K562 (cell line): ENCODE data around the gene DSC1. TPM values are rescaled to one million over a fixed set of nuclear protein-coding genes. Genes with fewer than 3 reads are reported as not detected.

Experiments used
- ATAC-seq: fragments of 200-7000 bp; cut with Tn5 transposase; 3 replicates; pipeline ENCODE4 v1.9.1; 2020; ENCODE audit warnings: moderate library complexity
- BruUV-seq: library from RNA; stranded (reverse); fragments of 400-500 nt; replicated peaks from 2 replicates; lab custom pipeline; 2021; lab: Mats Ljungman, UMichigan
- CTCF ChIA-PET: fragments of 300-600 bp; formaldehyde crosslinking; extraction: SDS; loops from one replicate; lab custom pipeline; 2021; ENCODE audit warnings: low intra/inter-chr PET ratio; lab: Yijun Ruan, JAX
- POLR2A ChIA-PET: fragments of 300-600, 350-650 bp; sonication (Branson Sonifier 250); formaldehyde crosslinking; extraction: SDS; loops from one replicate; lab custom pipeline; 2021; ENCODE audit warnings: antibody characterized with exemption, inconsistent platforms; lab: Yijun Ruan, JAX
- DNase-seq, 4 experiments: peaks; one replicate each; pipeline versions ENCODE4 v3.0.0 to v3.0.0-alpha.2; 2011 to 2018; ENCODE audit warnings: low spot score in 3 of 4, mixed read lengths in 3 of 4; ENCODE audit errors: extremely low read depth in 1 of 4
- FAIRE-seq: peaks from 2 replicates; lab custom pipeline; 2011; peaks lifted over from hg19 to GRCh38; lab: Jason Lieb, UNC
- H2AFZ ChIP-seq: 2 replicates; pipeline ENCODE4 v1.6.0; 2011; ENCODE audit warnings: low read depth, low read length, control low read depth, inconsistent platforms
- H3K27ac ChIP-seq: fragments of 200-600 bp; 3 replicates; pipeline ENCODE4 v1.8.0; 2011; ENCODE audit warnings: low read depth, mild to moderate bottlenecking, control low read depth, inconsistent platforms, low read length, moderate library complexity, mixed read lengths; ENCODE audit errors: extremely low read depth
- H3K27me3 ChIP-seq, 2 experiments: fragments of 300-600 bp in 1 of 2; 2 replicates in 1 of 2; 3 replicates in 1 of 2; pipeline versions ENCODE4 v1.6.0 to v1.8.0; 2011; ENCODE audit warnings: inconsistent platforms in 2 of 2, low read length in 2 of 2, mild to moderate bottlenecking in 1 of 2, mixed read lengths in 1 of 2, moderate library complexity in 1 of 2; ENCODE audit not compliant: control insufficient read depth in 2 of 2, insufficient read depth in 2 of 2
- H3K36me3 ChIP-seq: fragments of 300-600 bp; 3 replicates; pipeline ENCODE4 v1.8.0; 2011; ENCODE audit warnings: mild to moderate bottlenecking, low read length, inconsistent platforms; ENCODE audit not compliant: control insufficient read depth, insufficient read depth
- H3K4me1 ChIP-seq, 2 experiments: fragments of 200-600 bp in 1 of 2; replicated peaks in 1 of 2; 2 replicates in 1 of 2; 3 replicates in 1 of 2; pipeline versions ENCODE4 v1.5.1 to v1.8.0; 2011; ENCODE audit warnings: inconsistent platforms in 2 of 2, low read length in 2 of 2, mild to moderate bottlenecking in 1 of 2, mixed read lengths in 1 of 2, moderate library complexity in 1 of 2; ENCODE audit not compliant: control insufficient read depth in 2 of 2, insufficient read depth in 2 of 2
- H3K4me2 ChIP-seq: 2 replicates; pipeline ENCODE4 v1.6.1; 2011; ENCODE audit warnings: low read length, control low read depth, inconsistent platforms, mixed read lengths; ENCODE audit not compliant: insufficient read depth
- H3K4me3 ChIP-seq: fragments of 200-600 bp; sonication (generic), shearing (Covaris generic); 2 replicates; pipeline ENCODE4 v1.5.1; 2016; ENCODE audit warnings: control low read depth, inconsistent platforms
- H3K79me2 ChIP-seq: fragments of 200-600 bp; 3 replicates; pipeline ENCODE4 v1.8.0; 2011; ENCODE audit warnings: low read length, inconsistent platforms; ENCODE audit not compliant: control insufficient read depth, insufficient read depth
- H3K9ac ChIP-seq, 2 experiments: 2 replicates each; pipeline versions ENCODE4 v1.6.0 to v1.6.1; 2011; ENCODE audit warnings: low read depth in 2 of 2, low read length in 2 of 2, control low read depth in 1 of 2, inconsistent platforms in 1 of 2, mild to moderate bottlenecking in 1 of 2, mixed read lengths in 1 of 2; ENCODE audit not compliant: insufficient read depth in 1 of 2
- H3K9me1 ChIP-seq: one replicate; pipeline ENCODE4 v1.6.0; 2011; ENCODE audit warnings: inconsistent platforms, mild to moderate bottlenecking, low read length, moderate library complexity; ENCODE audit not compliant: control insufficient read depth, insufficient read depth
- H3K9me3 ChIP-seq: replicated peaks from 2 replicates; pipeline ENCODE4 v1.5.1; 2011; ENCODE audit warnings: low read depth, low read length, inconsistent platforms; ENCODE audit not compliant: control insufficient read depth, insufficient read depth
- H4K20me1 ChIP-seq: replicated peaks from 2 replicates; pipeline ENCODE4 v1.6.1; 2011; ENCODE audit warnings: low read length, inconsistent platforms, mixed read lengths; ENCODE audit not compliant: control insufficient read depth, insufficient read depth
- ELF4 ChIP-seq: fragments of 450-650 bp; formaldehyde crosslinking; IDR thresholded peaks from 2 replicates; pipeline ENCODE4 v1.4.0; 2022; ENCODE audit warnings: missing genetic modification characterization
- GMEB1 ChIP-seq: fragments of 250-450 bp; sonication (Bioruptor Pico); IDR thresholded peaks from 2 replicates; pipeline ENCODE4 v1.4.0; 2020; ENCODE audit warnings: mild to moderate bottlenecking
- HBP1 ChIP-seq: fragments of 450-650 bp; formaldehyde crosslinking; IDR thresholded peaks from 2 replicates; pipeline ENCODE4 v1.4.0; 2022; ENCODE audit warnings: missing genetic modification characterization
- HMGN3 ChIP-seq: IDR thresholded peaks from 2 replicates; pipeline ENCODE4 v1.6.1; 2011; ENCODE audit warnings: borderline replicate concordance, low read depth, mild to moderate bottlenecking, mixed read lengths, low read length; ENCODE audit not compliant: insufficient read length; ENCODE audit errors: extremely low read depth
- KLF6 ChIP-seq: fragments of 250-450 bp; sonication (Bioruptor Pico); IDR thresholded peaks from 2 replicates; pipeline ENCODE4 v1.4.0; 2020; ENCODE audit warnings: mild to moderate bottlenecking, moderate library complexity, borderline replicate concordance
- MIER1 ChIP-seq: fragments of 450-650 bp; IDR thresholded peaks from 2 replicates; pipeline ENCODE4 v1.6.1; 2016; ENCODE audit warnings: antibody characterized with exemption, mild to moderate bottlenecking, low read depth
- POLR2B ChIP-seq: fragments of 450-650 bp; IDR thresholded peaks from 2 replicates; pipeline ENCODE4 v1.6.1; 2018; ENCODE audit warnings: low read depth; ENCODE audit not compliant: partially characterized antibody
- RBM17 ChIP-seq: fragments of 200-400 bp; formaldehyde crosslinking; IDR thresholded peaks from 2 replicates; pipeline ENCODE4 v1.6.1; 2017; ENCODE audit warnings: low read depth, mild to moderate bottlenecking, low read length, borderline replicate concordance
- SMAD4 ChIP-seq: fragments of 250-450 bp; sonication (Bioruptor Pico); conservative IDR thresholded peaks from 2 replicates; pipeline ENCODE4 v1.8.0; 2021; ENCODE audit warnings: inconsistent platforms, mild to moderate bottlenecking, moderate library complexity
- TCF15 ChIP-seq: fragments of 250-450 bp; sonication (Bioruptor Pico); IDR thresholded peaks from 2 replicates; pipeline ENCODE4 v1.8.0; 2022; ENCODE audit warnings: moderate library complexity, mild to moderate bottlenecking, inconsistent platforms
- ZNF282 ChIP-seq: sonication (generic); formaldehyde crosslinking; IDR thresholded peaks from 2 replicates; pipeline ENCODE4 v1.8.1; 2023; ENCODE audit warnings: missing genetic modification reagents
- ZNF41 ChIP-seq: fragments of 250-450 bp; sonication (Bioruptor Pico); conservative IDR thresholded peaks from 2 replicates; pipeline ENCODE4 v1.4.0; 2020; ENCODE audit warnings: mild to moderate bottlenecking
- ZNF766 ChIP-seq: fragments of 200-800 bp; sonication (Bioruptor generic); conservative IDR thresholded peaks from 2 replicates; pipeline ENCODE4 v1.6.1; 2016; ENCODE audit warnings: missing genetic modification characterization, missing compliant biosample characterization
- WGBS: fragments of 100-300 bp; shearing (Covaris generic); methylation state at CpG from one replicate; pipeline ENCODE4 v1.1.6; 2016; ENCODE audit warnings: low coverage, mixed read lengths; ENCODE audit not compliant: insufficient coverage; ENCODE audit errors: missing lambda C conversion rate; 5-methylcytosine and 5-hydroxymethylcytosine counted together
- in situ Hi-C: fragments of 300-500 bp; cut with MboI; formaldehyde crosslinking; loops from 4 replicates; pipeline ENCODE4 v1.15.0; 2018; ENCODE audit warnings: inconsistent platforms, mixed read lengths
- intact Hi-C: fragments of 100-400 bp; cut with micrococcal nuclease; formaldehyde crosslinking; loops from 2 replicates; pipeline ENCODE4 v1.14.2; 2022
- polyA plus RNA-seq, 8 experiments: library from polyadenylated mRNA; depleted of rRNA in 4 of 8; stranded (reverse) in 5 of 8; unstranded in 3 of 8; fragments of >200 nt; fragmentation: Nextera tagmentation in 2 of 8; fragmentation: Illumina TruSeq in 1 of 8; extraction: Ambion mirVana in 2 of 8; extraction: Trizol in 1 of 8; gene quantifications; 2 replicates each; pipeline versions ENCODE4 v1.2.1 to v1.2.3, GENCODE V29; 2011 to 2014; ENCODE audit warnings: inconsistent platforms in 1 of 8, missing spikeins in 1 of 8
- total RNA-seq, 7 experiments: library from RNA; depleted of rRNA in 6 of 7; stranded (reverse); fragments of >200 nt in 6 of 7; fragmentation: Illumina TruSeq in 2 of 7; extraction: Trizol in 2 of 7; gene quantifications; 2 replicates each; pipeline versions ENCODE4 v1.2.1 to v1.2.3, GENCODE V29; 2011 to 2021; ENCODE audit warnings: low replicate concordance in 1 of 7

DSC1 gene
- total and polyA plus RNA-seq, 9 of the 15 experiments (the other 6 are each of a cell fraction or from before 2014, with no cell fraction given): 0.04 to 0.07 (median 0.05) TPM; not detected in 4

- no peak for TF ChIP-seq HBP1 (CRISPR knock-in tag)
These were observed 74.1 kb downstream of the DSC1 start (continued) for GRCh38 chr18:31088532-31088931.

DNA sequence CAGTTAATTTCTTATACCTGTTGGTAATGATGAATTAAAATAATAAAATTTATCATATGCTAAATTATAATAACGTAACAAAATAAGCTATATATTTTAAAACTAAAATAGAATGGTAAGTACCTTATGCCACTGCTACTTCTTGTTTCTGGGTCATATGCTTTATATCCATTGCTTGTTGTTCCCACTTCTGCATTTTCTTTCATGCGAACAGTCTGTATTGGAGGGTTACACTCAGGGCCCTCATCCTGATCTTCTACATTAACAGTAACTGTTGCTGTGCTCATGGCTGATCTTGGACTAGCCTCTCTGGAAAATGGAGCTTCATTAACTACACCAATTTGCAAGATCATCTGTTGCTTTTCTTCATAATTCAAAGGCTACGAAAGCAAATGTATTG, 82.7 kb downstream of the DSC1 start:
- no TSS peak for BruUV-seq
- Histone ChIP-seq H3K36me3 (peaks cover 14% of the 10 kb centered on the region; the same call in 1 of the 3 replicates), H3K79me2 (no peaks in the 10 kb centered on the region), H3K27ac (no peak overlapping the region), H3K9ac (no peak overlapping the region), H3K4me2 (no peak overlapping the region), H3K9me1 (no peaks in the 10 kb centered on the region), H3K27me3 (no peaks in the 10 kb centered on the region), H3K9me3 (no peaks in the 10 kb centered on the region), H3K4me3 (no peak overlapping the region), H4K20me1 (no peaks in the 10 kb centered on the region), H3K4me1 (no peaks in the 10 kb centered on the region), H2AFZ (no peak overlapping the region)
- intact Hi-C loops: no loop called here
- POLR2A ChIA-PET: interaction anchor here (0.6 to 1.3 kb wide), 4 partner anchors 20 to 41 kb away, joined by 3 read pairs; no protein-coding TSS in a partner anchor
- in situ Hi-C loops: no loop called here
- no peak for FAIRE-seq
- TF ChIP-seq ZNF766 (CRISPR knock-in tag): no peak
- no peak for TF ChIP-seq RBM17
- TF ChIP-seq ELF4: no peak
- TF ChIP-seq ZNF282: no peak
- TF ChIP-seq GMEB1 (CRISPR knock-in tag): no peak
- TF ChIP-seq ZNF41 (CRISPR knock-in tag): no peak
- no peak for TF ChIP-seq POLR2B
- no peak for TF ChIP-seq TCF15 (CRISPR knock-in tag)
- TF ChIP-seq SMAD4: no peak
- TF ChIP-seq MIER1: no peak
- TF ChIP-seq HMGN3: no peak
- TF ChIP-seq KLF6: no peak
- no peak for DNase-seq
- ATAC-seq: no peak
- WGBS: 84% methylated on average over 3 of the region's 3 CpGs
- CTCF ChIA-PET: no interaction called here
